H9 (cell line): ENCODE measurements around the gene SURF1. TPM values are rescaled to one million over a fixed set of nuclear protein-coding genes. Genes with fewer than 3 reads are reported as not detected.

Source experiments
- DNase-seq: peaks from one replicate; pipeline ENCODE4 v3.0.0-alpha.2; 2017
- H2AFZ ChIP-seq: one replicate; pipeline ENCODE4 v1.6.1; 2013; ENCODE audit warnings: mild to moderate bottlenecking, low read length, control low read depth, moderate library complexity
- H2AK5ac ChIP-seq: 2 replicates; pipeline ENCODE4 v1.6.1; 2013; ENCODE audit warnings: low read length, control low read depth, mixed read lengths; ENCODE audit not compliant: insufficient read length
- H2BK120ac ChIP-seq: one replicate; pipeline ENCODE4 v1.6.1; 2013; ENCODE audit warnings: low read depth, mild to moderate bottlenecking, low read length, control low read depth, inconsistent platforms; ENCODE audit not compliant: poor library complexity, severe bottlenecking
- H2BK12ac ChIP-seq: 2 replicates; pipeline ENCODE4 v1.6.1; 2013; ENCODE audit warnings: low read length, control low read depth, mixed read lengths, low read depth; ENCODE audit not compliant: insufficient read length
- H2BK15ac ChIP-seq: 2 replicates; pipeline ENCODE4 v1.6.1; 2013; ENCODE audit warnings: low read depth, low read length, control low read depth
- H2BK20ac ChIP-seq: one replicate; pipeline ENCODE4 v1.6.1; 2013; ENCODE audit warnings: low read depth, mild to moderate bottlenecking, low read length, control low read depth, inconsistent platforms; ENCODE audit not compliant: poor library complexity, severe bottlenecking
- H2BK5ac ChIP-seq: 2 replicates; pipeline ENCODE4 v1.6.1; 2013; ENCODE audit warnings: low read length, control low read depth, mixed read lengths; ENCODE audit not compliant: insufficient read length
- H3K14ac ChIP-seq: 2 replicates; pipeline ENCODE4 v1.6.1; 2013; ENCODE audit warnings: low read length, control low read depth; ENCODE audit not compliant: insufficient read depth
- H3K18ac ChIP-seq: 2 replicates; pipeline ENCODE4 v1.6.1; 2013; ENCODE audit warnings: low read depth, mild to moderate bottlenecking, mixed read lengths, low read length, control low read depth; ENCODE audit not compliant: insufficient read length
- H3K23ac ChIP-seq: 2 replicates; pipeline ENCODE4 v1.6.1; 2013; ENCODE audit warnings: low read length, control low read depth, mixed read lengths, low read depth; ENCODE audit not compliant: insufficient read length
- H3K23me2 ChIP-seq: 2 replicates; pipeline ENCODE4 v1.6.1; 2013; ENCODE audit warnings: low read depth, mild to moderate bottlenecking, mixed read lengths, low read length, control low read depth; ENCODE audit not compliant: insufficient read length, poor library complexity, severe bottlenecking
- H3K27ac ChIP-seq: 2 replicates; pipeline ENCODE4 v1.5.1; 2013; ENCODE audit warnings: low read length, control low read depth, mixed read lengths, low read depth; ENCODE audit not compliant: insufficient read length
- H3K27me3 ChIP-seq: 2 replicates; pipeline ENCODE4 v1.6.1; 2013; ENCODE audit warnings: low read length, control low read depth, inconsistent platforms; ENCODE audit not compliant: insufficient read depth
- H3K4ac ChIP-seq: 2 replicates; pipeline ENCODE4 v1.6.1; 2013; ENCODE audit warnings: low read depth, mild to moderate bottlenecking, control low read depth, inconsistent platforms, low read length, moderate library complexity
- H3K4me1 ChIP-seq: 2 replicates; pipeline ENCODE4 v1.6.1; 2013; ENCODE audit warnings: low read length, control low read depth, inconsistent platforms; ENCODE audit not compliant: insufficient read depth
- H3K4me2 ChIP-seq: 2 replicates; pipeline ENCODE4 v1.6.1; 2013; ENCODE audit warnings: low read length, control low read depth, mixed read lengths; ENCODE audit not compliant: insufficient read length, insufficient read depth
- H3K56ac ChIP-seq: 2 replicates; pipeline ENCODE4 v1.6.1; 2013; ENCODE audit warnings: low read depth, mild to moderate bottlenecking, mixed read lengths, low read length, control low read depth; ENCODE audit not compliant: insufficient read length
- H3K79me1 ChIP-seq: 2 replicates; pipeline ENCODE4 v1.6.1; 2013; ENCODE audit warnings: low read depth, mild to moderate bottlenecking, moderate library complexity, low read length, control low read depth, inconsistent platforms; ENCODE audit not compliant: insufficient read depth, poor library complexity, severe bottlenecking
- H3K79me2 ChIP-seq: 2 replicates; pipeline ENCODE4 v1.6.1; 2013; ENCODE audit warnings: low read length, control low read depth, inconsistent platforms; ENCODE audit not compliant: insufficient read depth
- H3K9ac ChIP-seq: 2 replicates; pipeline ENCODE4 v1.6.1; 2013; ENCODE audit warnings: low read length, control low read depth, mixed read lengths; ENCODE audit not compliant: insufficient read length; ENCODE audit errors: extremely low read depth
- H3K9me3 ChIP-seq: one replicate; pipeline ENCODE4 v1.6.1; 2013; ENCODE audit warnings: low read depth, low read length, inconsistent platforms; ENCODE audit not compliant: control insufficient read depth
- H3T11ph ChIP-seq: one replicate; pipeline ENCODE4 v1.6.1; 2013; ENCODE audit warnings: mild to moderate bottlenecking, low read length, control low read depth, inconsistent platforms
- H4K20me1 ChIP-seq: one replicate; pipeline ENCODE4 v1.6.1; 2013; ENCODE audit not compliant: control insufficient read depth, insufficient read length, insufficient read depth
- H4K5ac ChIP-seq: 2 replicates; pipeline ENCODE4 v1.6.1; 2013; ENCODE audit warnings: low read depth, mild to moderate bottlenecking, mixed read lengths, low read length, control low read depth; ENCODE audit not compliant: insufficient read length
- H4K8ac ChIP-seq: replicated peaks from 2 replicates; pipeline ENCODE4 v1.6.1; 2013; ENCODE audit warnings: low read length, control low read depth, mixed read lengths, low read depth; ENCODE audit not compliant: insufficient read length
- H4K91ac ChIP-seq: 2 replicates; pipeline ENCODE4 v1.6.1; 2013; ENCODE audit warnings: low read depth, mild to moderate bottlenecking, moderate library complexity, mixed read lengths, low read length, control low read depth; ENCODE audit not compliant: insufficient read length
- H3K27ac Mint-ChIP-seq, 3 experiments: 2 replicates in 2 of 3; 3 replicates in 1 of 3; pipeline ENCODE4 v1.8.0; 2020 to 2021; ENCODE audit warnings: mixed read lengths in 3 of 3, mild to moderate bottlenecking in 1 of 3, moderate library complexity in 1 of 3
- H3K27me3 Mint-ChIP-seq: 2 replicates; pipeline ENCODE4 v1.8.0; 2021; ENCODE audit warnings: low read depth, mild to moderate bottlenecking, moderate library complexity, mixed read lengths
- H3K36me3 Mint-ChIP-seq, 3 experiments: 2 replicates in 2 of 3; 3 replicates in 1 of 3; pipeline ENCODE4 v1.8.0; 2020 to 2021; ENCODE audit warnings: low read depth in 3 of 3, mixed read lengths in 3 of 3; ENCODE audit not compliant: insufficient read depth in 1 of 3
- H3K4me1 Mint-ChIP-seq, 2 experiments: 2 replicates each; pipeline ENCODE4 v1.8.0; 2020; ENCODE audit warnings: mixed read lengths in 2 of 2
- H3K4me3 Mint-ChIP-seq, 2 experiments: 2 replicates in 1 of 2; 3 replicates in 1 of 2; pipeline ENCODE4 v1.8.0; 2020 to 2021; ENCODE audit warnings: mild to moderate bottlenecking in 2 of 2, mixed read lengths in 2 of 2, moderate library complexity in 1 of 2
- H3K9me3 Mint-ChIP-seq, 2 experiments: 2 replicates in 1 of 2; 3 replicates in 1 of 2; pipeline ENCODE4 v1.8.0; 2020; ENCODE audit warnings: mild to moderate bottlenecking in 2 of 2, mixed read lengths in 2 of 2, moderate library complexity in 1 of 2
- WGBS: extraction: QIAGEN DNeasy Blood & Tissue Kit; methylation state at CpG from one replicate; pipeline ENCODE4 v1.1.7; 2013; ENCODE audit warnings: missing lambda C conversion rate, low lambda C conversion rate, mixed read lengths; ENCODE audit not compliant: insufficient read length; ENCODE audit errors: extremely low coverage; 5-methylcytosine and 5-hydroxymethylcytosine counted together
- total RNA-seq: library from RNA; stranded (reverse); gene quantifications from 2 replicates; pipeline ENCODE4 v1.2.1, GENCODE V29; 2021
- TF ChIP-seq, protein P1 (sequence below): fragments of 200-600 bp; sonication (generic); conservative IDR thresholded peaks from 3 replicates; pipeline ENCODE4 v1.8.0; 2021; ENCODE audit warnings: antibody characterized with exemption, mild to moderate bottlenecking

SURF1 gene
- total RNA-seq, 1 experiment from 2014 or later: 43.3 TPM

GRCh38 chr9:133305731-133306130 lies 50.6 kb downstream of the SURF1 start:
- H4K5ac ChIP-seq: no peak overlapping the region
- no peaks in the 10 kb centered on the region for H3K9me3 ChIP-seq
- H2BK120ac ChIP-seq: no peak overlapping the region
- no peak overlapping the region for H3T11ph ChIP-seq
- no peak overlapping the region for H2BK15ac ChIP-seq
- Mint-ChIP-seq H3K36me3 (peaks cover 9 to 10% (median 9%) of the 10 kb centered on the region in 3 experiments; a peak in 6 of 7 replicates), H3K9me3 (peaks cover 10 to 12% of the 10 kb centered on the region in 2 experiments), H3K4me1 (no peaks in the 10 kb centered on the region), H3K27me3 (peaks cover 49% of the 10 kb centered on the region), H3K4me3 (no peak overlapping the region), H3K27ac (no peak overlapping the region)
- H2AFZ ChIP-seq: no peak overlapping the region
- H3K79me2 ChIP-seq: no peaks in the 10 kb centered on the region
- H3K27ac ChIP-seq: no peak overlapping the region
- H3K14ac ChIP-seq: no peak overlapping the region
- no peaks in the 10 kb centered on the region for H3K79me1 ChIP-seq
- no peak overlapping the region for H3K56ac ChIP-seq
- H2BK12ac ChIP-seq: no peak overlapping the region
- H2AK5ac ChIP-seq: no peak overlapping the region
- DNase-seq: no peak
- H3K23me2 ChIP-seq: no peaks in the 10 kb centered on the region
- no peak overlapping the region for H3K23ac ChIP-seq
- H4K8ac ChIP-seq: no peak overlapping the region
- no peak overlapping the region for H3K9ac ChIP-seq
- H2BK5ac ChIP-seq: no peak overlapping the region
- no peaks in the 10 kb centered on the region for H4K20me1 ChIP-seq
- no peak overlapping the region for H3K4me2 ChIP-seq
- H3K4me1 ChIP-seq: no peaks in the 10 kb centered on the region
- no peak overlapping the region for H3K4ac ChIP-seq
- no CpG with 5 or more reads among the region's 23 CpGs for WGBS
- H3K27me3 ChIP-seq: no peaks in the 10 kb centered on the region
- no peak overlapping the region for H2BK20ac ChIP-seq
- TF ChIP-seq, protein P1, sequence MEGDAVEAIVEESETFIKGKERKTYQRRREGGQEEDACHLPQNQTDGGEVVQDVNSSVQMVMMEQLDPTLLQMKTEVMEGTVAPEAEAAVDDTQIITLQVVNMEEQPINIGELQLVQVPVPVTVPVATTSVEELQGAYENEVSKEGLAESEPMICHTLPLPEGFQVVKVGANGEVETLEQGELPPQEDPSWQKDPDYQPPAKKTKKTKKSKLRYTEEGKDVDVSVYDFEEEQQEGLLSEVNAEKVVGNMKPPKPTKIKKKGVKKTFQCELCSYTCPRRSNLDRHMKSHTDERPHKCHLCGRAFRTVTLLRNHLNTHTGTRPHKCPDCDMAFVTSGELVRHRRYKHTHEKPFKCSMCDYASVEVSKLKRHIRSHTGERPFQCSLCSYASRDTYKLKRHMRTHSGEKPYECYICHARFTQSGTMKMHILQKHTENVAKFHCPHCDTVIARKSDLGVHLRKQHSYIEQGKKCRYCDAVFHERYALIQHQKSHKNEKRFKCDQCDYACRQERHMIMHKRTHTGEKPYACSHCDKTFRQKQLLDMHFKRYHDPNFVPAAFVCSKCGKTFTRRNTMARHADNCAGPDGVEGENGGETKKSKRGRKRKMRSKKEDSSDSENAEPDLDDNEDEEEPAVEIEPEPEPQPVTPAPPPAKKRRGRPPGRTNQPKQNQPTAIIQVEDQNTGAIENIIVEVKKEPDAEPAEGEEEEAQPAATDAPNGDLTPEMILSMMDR: no peak
- no peak overlapping the region for H3K18ac ChIP-seq
- H4K91ac ChIP-seq: no peak overlapping the region
